ENCODE data around the gene KCNK13.

KCNK13 gene

DNA sequence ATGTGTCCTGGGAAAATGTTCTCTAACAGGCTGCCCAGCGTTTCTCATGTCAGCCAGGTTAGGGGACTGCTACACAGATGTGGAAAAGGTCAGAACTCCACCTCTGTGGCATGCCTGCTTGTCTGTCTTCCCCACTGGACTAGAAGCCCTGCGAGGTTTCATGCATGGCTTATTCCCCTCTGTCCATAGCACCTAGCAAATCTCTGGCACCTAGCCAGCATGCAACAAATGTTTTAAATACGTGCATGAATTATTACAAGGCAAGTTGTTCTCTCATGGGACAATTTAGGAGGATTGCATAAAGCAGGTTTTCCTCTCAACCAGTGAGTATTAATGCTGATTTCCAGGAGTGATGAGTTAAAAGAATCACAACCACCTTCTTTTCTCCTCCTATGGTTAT is 21.4 kb upstream of the KCNK13 start:
- Histone ChIP-seq H3K4me3 (ENCODE audit: extremely low read depth, insufficient read depth, low read length, poor library complexity, severe bottlenecking) (no peak overlapping the region), H3K4me1 (ENCODE audit: control insufficient read depth, insufficient read depth, low read length, poor library complexity, severe bottlenecking) (no peaks in the 10 kb centered on the region), H3K36me3 (ENCODE audit: control insufficient read depth, insufficient read depth, low read length) (peaks cover 45% of the 10 kb centered on the region), H3K9me3 (ENCODE audit: control insufficient read depth, low read length) (no peaks in the 10 kb centered on the region), H3K27ac (ENCODE audit: low read depth, low read length, severe bottlenecking) (no peak overlapping the region)
- WGBS, 2 experiments (ENCODE audit: insufficient coverage in 2 of 2) = 94 to 100% methylated on average over 1 to 3 of the region's 3 CpGs

DNA sequence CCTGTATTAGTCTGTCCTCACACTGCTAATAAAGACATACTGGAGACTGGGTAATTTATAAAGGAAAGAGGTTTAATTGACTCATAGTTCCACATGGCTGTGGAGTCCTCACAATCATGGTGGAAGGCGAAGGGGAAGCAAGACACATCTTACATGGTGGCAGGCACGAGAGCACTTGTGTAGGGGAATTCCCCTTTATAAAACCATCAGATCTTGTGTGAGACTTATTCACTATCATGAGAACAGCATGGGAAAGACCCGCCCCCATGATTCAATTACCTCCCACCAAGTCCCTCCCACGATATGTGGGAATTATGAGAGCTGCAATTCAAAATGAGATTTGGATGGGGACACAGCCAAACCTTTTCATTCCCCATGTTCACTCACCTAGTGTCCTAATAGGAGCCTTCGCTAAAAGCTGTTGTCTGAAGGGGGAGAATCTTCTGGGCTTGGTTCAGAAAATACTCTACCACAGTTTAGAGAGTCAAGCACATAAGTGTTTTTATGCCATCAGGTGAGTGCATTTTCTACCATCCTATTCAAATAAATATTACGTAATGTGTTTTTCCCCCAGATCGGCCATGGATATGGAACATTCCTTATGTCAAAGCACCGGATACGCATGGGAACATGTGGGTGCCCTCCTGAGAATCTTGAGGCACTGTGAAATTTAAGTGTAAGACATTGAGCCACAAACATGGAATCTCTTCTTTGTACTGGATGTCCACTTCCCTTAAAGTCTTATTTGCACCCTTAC is 19.1 kb upstream of the KCNK13 start:
- H3K4me1 ChIP-seq (ENCODE audit: control insufficient read depth, insufficient read depth, low read length, poor library complexity, severe bottlenecking) = no peaks in the 10 kb centered on the region
- H3K9me3 ChIP-seq (ENCODE audit: control insufficient read depth, low read length) = no peaks in the 10 kb centered on the region
- no peak overlapping the region for H3K4me3 ChIP-seq (ENCODE audit: extremely low read depth, insufficient read depth, low read length, poor library complexity, severe bottlenecking)
- WGBS, 2 experiments (ENCODE audit: insufficient coverage in 2 of 2) = 94 to 96% methylated on average over 3 to 5 of the region's 9 CpGs
- peaks cover 39% of the 10 kb centered on the region for H3K36me3 ChIP-seq (ENCODE audit: control insufficient read depth, insufficient read depth, low read length)
- H3K27ac ChIP-seq (ENCODE audit: low read depth, low read length, severe bottlenecking) = no peak overlapping the region

DNA sequence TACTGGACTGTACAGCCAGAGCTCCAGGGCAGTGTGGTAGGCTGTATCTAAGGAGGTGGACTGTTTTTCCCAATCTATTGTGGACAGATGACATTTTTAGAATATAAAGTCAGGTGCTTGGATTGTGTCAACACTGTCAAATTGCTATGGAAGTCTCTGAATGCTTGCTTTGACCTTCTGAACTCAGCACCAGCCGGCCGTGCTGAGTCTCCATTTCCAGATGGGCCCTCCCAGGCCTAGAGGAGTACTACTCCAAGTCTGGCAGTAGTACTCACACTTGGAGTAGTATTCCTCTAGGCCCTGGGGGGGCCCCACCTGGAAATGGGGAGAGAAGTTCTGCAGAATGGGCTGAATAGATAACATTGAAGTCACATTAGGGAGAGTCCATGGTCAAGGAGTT is 16.2 kb upstream of the KCNK13 start:
- Histone ChIP-seq H3K27ac (ENCODE audit: low read depth, low read length, severe bottlenecking) (no peak overlapping the region), H3K9me3 (ENCODE audit: control insufficient read depth, low read length) (no peaks in the 10 kb centered on the region), H3K36me3 (ENCODE audit: control insufficient read depth, insufficient read depth, low read length) (peaks cover 31% of the 10 kb centered on the region), H3K4me3 (ENCODE audit: extremely low read depth, insufficient read depth, low read length, poor library complexity, severe bottlenecking) (no peak overlapping the region), H3K4me1 (ENCODE audit: control insufficient read depth, insufficient read depth, low read length, poor library complexity, severe bottlenecking) (no peaks in the 10 kb centered on the region)
- 100% methylated on average over 2 of the region's 2 CpGs for WGBS, 2 experiments (ENCODE audit: insufficient coverage in 2 of 2)

DNA sequence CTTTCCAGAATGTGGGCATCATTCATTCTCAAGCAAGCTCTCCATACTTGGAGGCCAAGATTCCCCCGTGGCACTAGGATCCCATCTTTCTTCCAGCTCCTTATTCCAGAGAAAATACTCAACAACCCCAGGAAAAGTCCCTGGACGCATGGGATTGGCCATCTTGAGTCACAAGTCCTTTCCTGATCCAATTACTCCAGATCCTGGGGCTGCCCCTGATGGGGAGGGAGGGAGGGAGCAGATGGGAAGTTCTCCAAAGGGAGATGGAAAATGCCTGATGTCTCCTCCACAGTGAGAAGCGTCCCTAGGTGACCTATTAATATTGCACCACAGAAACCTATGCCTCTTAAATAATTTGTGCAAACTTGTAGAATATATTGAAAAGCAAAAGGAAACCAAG is 12.4 kb upstream of the KCNK13 start:
- Histone ChIP-seq H3K36me3 (ENCODE audit: control insufficient read depth, insufficient read depth, low read length) (peaks cover 10% of the 10 kb centered on the region), H3K4me1 (ENCODE audit: control insufficient read depth, insufficient read depth, low read length, poor library complexity, severe bottlenecking) (no peaks in the 10 kb centered on the region), H3K4me3 (ENCODE audit: extremely low read depth, insufficient read depth, low read length, poor library complexity, severe bottlenecking) (no peak overlapping the region), H3K27ac (ENCODE audit: low read depth, low read length, severe bottlenecking) (no peak overlapping the region), H3K9me3 (ENCODE audit: control insufficient read depth, low read length) (no peaks in the 10 kb centered on the region)
- WGBS, 2 experiments (ENCODE audit: insufficient coverage in 2 of 2) = 80% methylated on average over 1 of the region's 3 CpGs; no CpG with 5 or more reads in 1 of the 2 experiments

DNA sequence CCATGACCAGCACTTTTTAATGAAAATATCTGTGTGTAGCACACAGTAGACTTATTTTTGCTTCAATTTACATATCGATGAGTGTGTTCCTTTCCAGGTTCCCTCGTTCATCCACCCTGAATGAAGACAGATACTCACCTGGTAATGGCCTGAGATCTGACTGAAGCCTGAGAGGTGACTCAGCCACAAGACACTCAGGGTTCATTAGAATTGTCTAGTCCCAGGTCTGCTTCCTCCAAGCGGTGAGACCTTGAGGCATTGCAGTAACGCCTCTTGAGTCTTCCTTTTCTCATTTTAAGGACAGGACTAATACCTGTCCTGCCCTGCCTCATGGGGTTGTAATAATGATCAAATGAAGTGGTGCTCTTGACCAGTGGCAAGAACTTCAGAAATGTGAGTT is 11.5 kb upstream of the KCNK13 start:
- no peak overlapping the region for H3K27ac ChIP-seq (ENCODE audit: low read depth, low read length, severe bottlenecking)
- H3K4me1 ChIP-seq (ENCODE audit: control insufficient read depth, insufficient read depth, low read length, poor library complexity, severe bottlenecking) = no peaks in the 10 kb centered on the region
- H3K36me3 ChIP-seq (ENCODE audit: control insufficient read depth, insufficient read depth, low read length) = peaks cover 3% of the 10 kb centered on the region
- H3K4me3 ChIP-seq (ENCODE audit: extremely low read depth, insufficient read depth, low read length, poor library complexity, severe bottlenecking) = no peak overlapping the region
- WGBS, 2 experiments (ENCODE audit: insufficient coverage in 2 of 2) = 98 to 100% methylated on average over 4 of the region's 4 CpGs
- no peaks in the 10 kb centered on the region for H3K9me3 ChIP-seq (ENCODE audit: control insufficient read depth, low read length)

DNA sequence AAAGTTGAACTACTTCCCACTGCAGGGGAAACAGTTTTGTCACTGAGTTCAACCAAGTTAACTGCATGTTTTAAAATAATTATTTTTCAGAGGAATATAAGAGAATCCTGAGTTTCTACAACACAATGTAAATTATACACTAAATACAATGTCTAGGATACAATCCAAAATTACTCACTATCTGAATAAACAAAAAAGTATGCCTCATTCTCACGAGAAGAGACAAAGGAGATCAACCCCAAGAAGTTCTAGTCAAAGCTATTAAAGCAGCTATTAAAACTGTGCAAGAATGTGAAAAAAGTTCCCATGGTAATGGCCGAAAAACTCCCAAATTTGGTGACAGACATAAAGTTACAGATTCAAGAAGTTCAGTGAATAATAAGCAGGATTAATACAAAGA is 8.8 kb upstream of the KCNK13 start:
- Histone ChIP-seq H3K9me3 (ENCODE audit: control insufficient read depth, low read length) (no peaks in the 10 kb centered on the region), H3K4me3 (ENCODE audit: extremely low read depth, insufficient read depth, low read length, poor library complexity, severe bottlenecking) (no peak overlapping the region), H3K27ac (ENCODE audit: low read depth, low read length, severe bottlenecking) (no peak overlapping the region), H3K36me3 (ENCODE audit: control insufficient read depth, insufficient read depth, low read length) (no peaks in the 10 kb centered on the region), H3K4me1 (ENCODE audit: control insufficient read depth, insufficient read depth, low read length, poor library complexity, severe bottlenecking) (no peaks in the 10 kb centered on the region)
- WGBS, 2 experiments (ENCODE audit: insufficient coverage in 2 of 2) = no CpG with 5 or more reads among the region's 2 CpGs

DNA sequence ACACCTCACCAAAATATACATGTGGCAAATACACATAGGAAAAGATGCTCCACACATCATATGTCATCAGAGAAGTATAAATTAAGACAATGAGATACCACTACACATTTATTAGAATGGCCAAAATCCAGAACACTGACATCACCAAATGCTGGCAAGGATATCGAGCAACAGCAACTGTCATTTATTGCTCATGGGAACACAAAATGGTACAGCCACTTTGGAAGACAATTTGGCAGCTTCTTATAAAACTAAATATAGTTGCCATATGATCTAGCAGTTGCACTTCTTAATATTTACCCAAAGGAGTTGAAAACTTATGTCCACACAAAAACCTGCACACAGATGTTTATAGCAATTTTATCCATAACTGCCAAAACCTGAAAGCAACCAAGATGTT is 7.0 kb upstream of the KCNK13 start:
- H3K4me1 ChIP-seq (ENCODE audit: control insufficient read depth, insufficient read depth, low read length, poor library complexity, severe bottlenecking) = no peaks in the 10 kb centered on the region
- WGBS, 2 experiments (ENCODE audit: insufficient coverage in 2 of 2) = 100% methylated on average over 1 of the region's 1 CpG; no CpG with 5 or more reads in 1 of the 2 experiments
- no peak overlapping the region for H3K27ac ChIP-seq (ENCODE audit: low read depth, low read length, severe bottlenecking)
- H3K9me3 ChIP-seq (ENCODE audit: control insufficient read depth, low read length) = no peaks in the 10 kb centered on the region
- no peaks in the 10 kb centered on the region for H3K36me3 ChIP-seq (ENCODE audit: control insufficient read depth, insufficient read depth, low read length)
- no peak overlapping the region for H3K4me3 ChIP-seq (ENCODE audit: extremely low read depth, insufficient read depth, low read length, poor library complexity, severe bottlenecking)

DNA sequence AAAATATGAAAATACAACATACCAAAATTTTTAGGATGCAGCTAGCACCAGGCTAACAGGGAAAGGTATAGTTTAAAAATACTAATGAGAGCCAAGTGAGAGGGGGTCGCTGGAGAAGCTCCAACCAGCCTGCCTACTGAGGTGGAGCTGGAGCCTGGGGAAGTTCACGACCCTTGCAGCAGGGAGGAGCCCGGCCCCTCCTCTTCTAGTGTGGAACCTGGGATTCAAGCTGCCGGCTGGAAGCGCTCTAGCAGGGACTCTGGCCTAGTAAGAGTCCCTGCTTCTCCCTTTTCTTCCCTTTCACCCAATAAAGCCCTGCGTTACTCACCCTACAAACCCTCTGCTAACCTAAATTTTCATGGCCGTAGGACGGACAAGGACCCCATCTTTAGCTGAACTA is 5.0 kb upstream of the KCNK13 start:
- Histone ChIP-seq H3K4me1 (ENCODE audit: control insufficient read depth, insufficient read depth, low read length, poor library complexity, severe bottlenecking) (no peaks in the 10 kb centered on the region), H3K9me3 (ENCODE audit: control insufficient read depth, low read length) (no peaks in the 10 kb centered on the region), H3K27ac (ENCODE audit: low read depth, low read length, severe bottlenecking) (no peak overlapping the region), H3K36me3 (ENCODE audit: control insufficient read depth, insufficient read depth, low read length) (no peaks in the 10 kb centered on the region), H3K4me3 (ENCODE audit: extremely low read depth, insufficient read depth, low read length, poor library complexity, severe bottlenecking) (no peak overlapping the region)
- 41 to 44% methylated on average over 5 to 8 of the region's 8 CpGs for WGBS, 2 experiments (ENCODE audit: insufficient coverage in 2 of 2)

DNA sequence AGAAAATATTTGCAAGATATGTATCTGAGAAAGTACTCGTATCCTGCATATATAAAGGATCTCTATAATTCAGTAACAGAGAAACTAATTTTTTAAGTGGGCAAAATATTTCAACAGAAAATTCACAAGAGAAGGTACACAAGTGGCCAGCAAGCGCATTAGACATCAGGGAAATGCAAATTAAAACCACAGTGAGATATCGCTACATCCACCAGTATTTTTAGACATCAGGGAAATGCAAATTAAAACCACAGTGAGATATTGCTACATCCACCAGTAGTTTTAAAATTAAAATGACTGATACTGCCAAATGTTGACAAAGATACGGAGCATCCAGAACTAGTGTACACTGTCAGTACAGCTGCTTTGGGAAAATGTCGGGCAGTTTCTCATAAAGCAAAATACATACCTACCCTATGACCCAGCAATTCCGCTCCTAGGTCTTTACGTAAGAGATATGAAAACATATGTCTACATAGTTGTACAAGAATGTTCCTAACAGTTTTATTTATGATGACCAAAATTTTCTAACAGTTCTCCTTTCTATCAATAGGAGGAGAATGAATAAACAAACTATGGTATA is 2.8 kb upstream of the KCNK13 start:
- Histone ChIP-seq H3K36me3 (ENCODE audit: control insufficient read depth, insufficient read depth, low read length) (no peaks in the 10 kb centered on the region), H3K4me3 (ENCODE audit: extremely low read depth, insufficient read depth, low read length, poor library complexity, severe bottlenecking) (no peak overlapping the region), H3K27ac (ENCODE audit: low read depth, low read length, severe bottlenecking) (no peak overlapping the region), H3K9me3 (ENCODE audit: control insufficient read depth, low read length) (no peaks in the 10 kb centered on the region), H3K4me1 (ENCODE audit: control insufficient read depth, insufficient read depth, low read length, poor library complexity, severe bottlenecking) (no peaks in the 10 kb centered on the region)
- WGBS, 2 experiments (ENCODE audit: insufficient coverage in 2 of 2) = 83 to 100% methylated on average over 1 to 2 of the region's 7 CpGs

DNA sequence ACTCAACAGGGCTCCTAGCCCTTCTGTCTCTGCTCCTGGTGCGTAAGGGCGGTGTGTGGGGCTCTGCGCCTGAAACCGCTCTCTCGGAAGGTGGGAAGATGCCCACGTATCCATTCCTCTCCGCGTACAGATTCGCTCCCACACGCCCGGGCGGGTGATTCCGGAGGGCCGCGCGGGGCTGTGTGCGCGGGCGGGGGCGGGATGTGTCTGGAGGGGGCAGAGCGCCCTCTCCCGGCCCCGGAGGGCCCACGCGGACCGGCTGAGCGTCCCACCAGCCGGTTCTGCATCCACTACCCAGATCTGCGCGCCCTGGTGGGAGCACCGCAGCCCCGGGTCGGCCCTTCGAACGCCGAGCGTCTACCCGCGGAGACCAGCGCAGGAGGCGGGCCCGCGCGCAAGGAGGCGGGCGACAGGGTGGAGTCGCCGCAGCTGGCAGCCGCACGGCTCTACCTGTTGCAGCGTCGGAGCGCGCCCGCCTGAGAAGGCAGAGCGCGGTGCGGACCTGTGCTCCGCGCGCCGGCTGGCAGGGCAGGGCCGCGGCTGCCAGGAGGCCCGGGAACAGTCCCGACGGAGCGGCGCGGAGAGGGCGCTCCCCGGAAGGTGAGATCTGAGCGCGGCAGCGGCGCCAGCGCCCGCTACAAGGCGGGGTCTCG is 1.4 kb upstream of the KCNK13 start:
- no peaks in the 10 kb centered on the region for H3K4me1 ChIP-seq (ENCODE audit: control insufficient read depth, insufficient read depth, low read length, poor library complexity, severe bottlenecking)
- H3K36me3 ChIP-seq (ENCODE audit: control insufficient read depth, insufficient read depth, low read length) = no peaks in the 10 kb centered on the region
- H3K4me3 ChIP-seq (ENCODE audit: extremely low read depth, insufficient read depth, low read length, poor library complexity, severe bottlenecking) = peak overlapping the region; percentile 33
- H3K27ac ChIP-seq (ENCODE audit: low read depth, low read length, severe bottlenecking) = no peak overlapping the region
- WGBS, 2 experiments (ENCODE audit: insufficient coverage in 2 of 2) = 0 to 1% methylated on average over 55 to 76 of the region's 80 CpGs
- no peaks in the 10 kb centered on the region for H3K9me3 ChIP-seq (ENCODE audit: control insufficient read depth, low read length)

All from mesodermal cell (in vitro differentiated cells).